GM21619 (cell line): ENCODE data around the gene MRO.

Source experiments
- ATAC-seq: cut with Tn5 transposase; IDR thresholded peaks from one replicate; pipeline ENCODE4 v1.9.1; 2021; ENCODE audit not compliant: unreplicated experiment

Gene MRO

GRCh38 chr18:50748243-50749229 is 71.3 kb downstream of the MRO start:
- no peak for ATAC-seq

- no peak for ATAC-seq
These were observed 72.0 kb downstream of the MRO start for GRCh38 chr18:50747849-50748242.

DNA sequence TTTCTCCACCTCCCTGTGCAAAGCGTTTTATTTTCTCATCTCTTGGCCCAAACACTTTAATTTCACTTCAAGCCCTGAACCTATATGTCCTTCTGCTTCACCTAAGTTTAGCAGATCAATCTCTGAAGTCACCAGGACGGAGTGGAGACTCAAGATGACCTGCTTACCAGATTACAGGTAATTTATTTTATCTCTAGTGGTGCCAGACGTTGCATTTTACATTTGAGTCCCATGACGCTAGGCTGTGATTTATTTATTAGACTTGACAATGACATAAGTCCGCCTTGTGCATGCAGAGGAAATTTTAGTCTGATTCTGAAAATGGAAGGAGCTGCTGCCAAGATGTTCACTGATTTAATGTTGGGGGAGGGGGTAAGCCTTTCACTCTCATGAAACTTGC is 73.9 kb downstream of the MRO start:
- ATAC-seq, result no peak
